Measurements from ENCODE around the gene MAP3K5.
A peak's percentile ranks its signal among the peaks of the same experiment; 100 is the strongest.

Gene MAP3K5

DNA sequence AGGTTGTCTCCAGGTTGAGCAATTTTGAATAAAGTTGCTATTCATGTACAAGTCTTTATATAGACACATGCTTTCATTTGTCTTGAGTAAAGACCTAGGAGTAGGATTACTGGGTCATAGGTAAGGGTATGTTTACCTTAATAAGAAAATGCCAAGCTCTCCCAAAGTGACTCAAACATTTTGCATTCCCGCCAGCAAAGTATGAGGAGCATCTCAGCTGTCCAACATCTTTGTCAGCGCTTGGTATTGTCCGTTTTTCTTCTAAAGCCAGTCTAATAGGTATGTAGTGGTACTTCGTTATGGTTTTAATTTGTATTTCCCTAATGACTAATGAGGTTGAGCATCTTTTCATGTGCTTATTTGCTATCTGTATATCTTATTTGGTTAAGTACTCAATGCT is 67.2 kb downstream of the MAP3K5 start:
- DNase-seq (ENCODE audit: low read depth), result no peak
- no peak overlapping the region for H3K4me3 ChIP-seq (ENCODE audit: low read length)
- TF ChIP-seq, protein P1, sequence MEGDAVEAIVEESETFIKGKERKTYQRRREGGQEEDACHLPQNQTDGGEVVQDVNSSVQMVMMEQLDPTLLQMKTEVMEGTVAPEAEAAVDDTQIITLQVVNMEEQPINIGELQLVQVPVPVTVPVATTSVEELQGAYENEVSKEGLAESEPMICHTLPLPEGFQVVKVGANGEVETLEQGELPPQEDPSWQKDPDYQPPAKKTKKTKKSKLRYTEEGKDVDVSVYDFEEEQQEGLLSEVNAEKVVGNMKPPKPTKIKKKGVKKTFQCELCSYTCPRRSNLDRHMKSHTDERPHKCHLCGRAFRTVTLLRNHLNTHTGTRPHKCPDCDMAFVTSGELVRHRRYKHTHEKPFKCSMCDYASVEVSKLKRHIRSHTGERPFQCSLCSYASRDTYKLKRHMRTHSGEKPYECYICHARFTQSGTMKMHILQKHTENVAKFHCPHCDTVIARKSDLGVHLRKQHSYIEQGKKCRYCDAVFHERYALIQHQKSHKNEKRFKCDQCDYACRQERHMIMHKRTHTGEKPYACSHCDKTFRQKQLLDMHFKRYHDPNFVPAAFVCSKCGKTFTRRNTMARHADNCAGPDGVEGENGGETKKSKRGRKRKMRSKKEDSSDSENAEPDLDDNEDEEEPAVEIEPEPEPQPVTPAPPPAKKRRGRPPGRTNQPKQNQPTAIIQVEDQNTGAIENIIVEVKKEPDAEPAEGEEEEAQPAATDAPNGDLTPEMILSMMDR (IDR thresholded peaks at IDR 0.05; ENCODE audit: insufficient read depth, low read depth, low read length, missing control alignments), result no peak

DNA sequence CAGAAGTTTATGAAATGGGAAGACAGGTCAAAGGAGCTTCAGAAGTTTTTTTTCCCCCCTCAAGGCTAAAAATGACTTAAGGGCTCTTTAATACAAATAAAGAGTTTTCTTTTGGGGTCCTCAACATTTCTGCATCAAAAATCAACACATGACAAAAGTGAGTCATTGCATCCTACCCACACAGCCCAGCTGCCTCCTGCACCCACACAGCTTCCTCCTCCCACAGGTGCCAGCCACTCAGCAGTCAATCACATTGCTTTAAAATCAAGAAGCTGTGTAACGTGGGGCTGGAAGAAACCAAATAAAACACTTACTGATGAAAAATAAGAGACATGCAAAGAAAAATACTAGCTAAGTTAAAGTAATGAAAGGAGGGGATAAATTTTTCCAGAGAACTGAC is 68.5 kb downstream of the MAP3K5 start:
- TF ChIP-seq, protein P1 (IDR thresholded peaks at IDR 0.05; ENCODE audit: insufficient read depth, low read depth, low read length, missing control alignments), result no peak
- peak; percentile 18 for DNase-seq (ENCODE audit: low read depth)
- H3K4me3 ChIP-seq (ENCODE audit: low read length), result no peak overlapping the region

DNA sequence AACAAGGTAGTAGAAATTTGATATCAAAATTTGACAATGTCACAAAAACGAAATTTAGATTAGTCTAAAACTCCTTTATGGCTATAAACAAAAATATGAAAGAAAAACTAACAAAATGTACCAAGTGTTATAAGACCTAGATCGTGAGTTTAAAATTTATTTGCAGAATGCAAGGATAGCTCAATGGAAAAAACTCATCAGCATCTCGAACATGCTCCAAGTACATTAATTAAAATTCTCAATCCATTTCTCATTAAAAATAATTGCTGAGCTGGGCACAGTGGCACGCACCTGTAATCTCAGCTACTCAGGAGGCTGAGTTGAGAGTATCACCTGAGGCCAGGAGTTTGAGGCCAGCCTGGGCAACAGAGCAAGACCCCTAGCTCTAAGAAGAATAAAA is 70.8 kb downstream of the MAP3K5 start:
- H3K4me3 ChIP-seq (ENCODE audit: low read length), result no peak overlapping the region
- TF ChIP-seq, protein P1 (IDR thresholded peaks at IDR 0.05; ENCODE audit: insufficient read depth, low read depth, low read length, missing control alignments), result no peak
- DNase-seq (ENCODE audit: low read depth), result no peak

DNA sequence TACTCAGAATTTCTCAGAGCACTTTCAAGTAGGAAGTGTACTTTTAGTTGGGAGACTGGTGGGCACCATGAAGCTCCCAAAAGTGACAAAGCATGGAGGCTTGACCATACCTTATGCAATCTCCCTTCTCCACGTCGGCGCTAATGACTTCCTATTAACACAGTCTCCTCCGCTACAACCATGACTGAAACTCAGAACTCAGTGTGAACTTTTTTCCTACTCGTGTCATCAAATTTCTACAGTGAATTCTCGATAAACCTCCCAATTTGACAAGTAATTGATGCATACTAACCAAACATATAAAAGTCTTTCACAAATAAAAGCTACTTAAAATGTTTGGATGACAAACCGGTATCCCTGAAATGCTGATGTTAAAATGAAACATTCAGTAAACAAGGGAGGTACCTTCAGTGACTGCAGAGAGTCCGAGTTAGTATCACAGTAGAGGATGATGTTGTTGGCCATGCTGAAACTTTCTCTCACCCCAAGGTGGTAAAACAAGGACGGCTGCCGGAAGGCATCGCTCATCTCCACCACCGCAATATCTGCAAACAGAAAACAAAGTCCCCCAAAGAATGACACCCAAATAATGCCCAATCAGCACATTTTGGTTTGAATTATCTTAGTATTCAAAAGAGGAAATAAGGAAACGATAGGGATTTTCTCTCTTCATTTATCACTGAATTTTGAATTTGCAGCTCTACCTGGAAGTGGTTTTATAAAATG is 72.1 kb downstream of the MAP3K5 start:
- DNase-seq (ENCODE audit: low read depth), result no peak
- no peak overlapping the region for H3K4me3 ChIP-seq (ENCODE audit: low read length)

DNA sequence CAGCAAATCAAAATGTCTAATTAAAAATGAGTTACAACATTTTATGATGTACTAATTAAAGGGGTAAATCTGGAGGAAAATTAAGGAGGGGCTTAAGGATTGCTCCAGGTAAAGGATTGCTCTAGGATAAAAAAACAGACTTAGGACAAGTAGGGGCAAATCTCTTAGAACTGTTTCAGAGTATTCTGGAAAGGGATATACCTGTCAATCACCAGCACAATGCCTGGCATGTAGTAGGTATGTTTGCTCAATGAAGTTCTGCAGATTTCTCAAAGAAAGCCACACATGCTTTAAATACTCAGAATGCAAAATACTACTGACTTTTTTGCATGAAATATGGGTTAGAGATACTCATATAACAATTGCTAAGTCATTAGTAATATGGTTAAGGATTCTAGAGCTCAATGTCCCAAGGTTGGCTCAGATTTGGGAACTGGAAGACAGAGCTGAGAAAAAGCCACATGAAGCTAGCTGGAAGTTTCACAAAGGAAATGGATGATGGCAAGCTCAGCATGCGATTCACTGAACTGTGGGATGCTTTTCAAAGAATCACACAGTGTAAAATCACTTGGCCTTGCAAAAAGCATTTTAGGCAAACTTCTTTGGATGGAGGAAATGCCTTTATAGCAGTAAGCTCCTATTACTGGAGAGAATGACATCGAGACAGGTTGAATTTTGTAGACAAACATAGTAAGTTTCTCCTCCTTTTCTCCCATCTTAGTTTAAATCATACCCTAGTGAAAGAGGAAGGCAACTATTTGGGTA is 72.8 kb downstream of the MAP3K5 start:
- no peak overlapping the region for H3K4me3 ChIP-seq (ENCODE audit: low read length)
- peak; percentile 48 for DNase-seq (ENCODE audit: low read depth)
- TF ChIP-seq, protein P1 (IDR thresholded peaks at IDR 0.05; ENCODE audit: insufficient read depth, low read depth, low read length, missing control alignments), result no peak

More for the DNA sequence above, 72.1 kb downstream of the MAP3K5 start:
- TF ChIP-seq, protein P1 (IDR thresholded peaks at IDR 0.05; ENCODE audit: insufficient read depth, low read depth, low read length, missing control alignments), result no peak

DNA sequence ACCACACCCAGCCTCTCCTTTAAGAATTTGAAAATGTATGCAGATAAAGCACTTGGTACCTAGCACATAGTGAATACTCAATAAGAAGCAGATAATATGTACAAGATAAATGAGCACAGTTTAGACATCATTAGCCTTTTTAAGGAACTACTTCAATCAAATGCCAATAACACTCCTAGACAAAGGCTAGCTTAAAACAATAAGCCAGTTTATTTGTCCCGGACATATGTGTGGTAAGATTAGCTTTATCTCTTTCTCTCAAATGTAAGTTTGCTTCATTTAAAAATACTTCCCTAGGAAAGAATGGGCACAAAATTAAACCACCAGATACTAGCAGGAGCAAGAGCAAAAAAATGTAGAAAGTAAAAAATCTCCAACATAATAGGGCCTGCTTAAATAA is 73.8 kb downstream of the MAP3K5 start:
- DNase-seq (ENCODE audit: low read depth), result no peak
- no peak overlapping the region for H3K4me3 ChIP-seq (ENCODE audit: low read length)
- TF ChIP-seq, protein P1 (IDR thresholded peaks at IDR 0.05; ENCODE audit: insufficient read depth, low read depth, low read length, missing control alignments), result no peak
